Measurements from ENCODE around the gene GRIN1. TPM values are rescaled to one million over a fixed set of nuclear protein-coding genes. Genes with fewer than 3 reads are reported as not detected.
A peak's percentile ranks its signal among the peaks of the same experiment; 100 is the strongest.

The GRIN1 gene
- total and polyA plus RNA-seq, 2 of the 13 experiments (the other 11 are each of a cell fraction or from before 2014, with no cell fraction given), result 0.13 TPM; not detected in 1

- TF ChIP-seq ZNF609 (CRISPR knock-in tag; IDR thresholded peaks at IDR 0.05; ENCODE audit: borderline replicate concordance), result peak; percentile 3; the same call in 1 of the 2 replicates
- TF ChIP-seq ZZZ3 (CRISPR knock-in tag; IDR thresholded peaks at IDR 0.05; ENCODE audit: borderline replicate concordance), result no peak
- TF ChIP-seq ADNP (CRISPR knock-in tag; IDR thresholded peaks at IDR 0.05), result no peak
- TF ChIP-seq ZNF205 (CRISPR knock-in tag; IDR thresholded peaks at IDR 0.05), result no peak
- TF ChIP-seq ZNF17 (CRISPR knock-in tag; IDR thresholded peaks at IDR 0.05), result no peak
- no peak for TF ChIP-seq ZNF552 (CRISPR knock-in tag; IDR thresholded peaks at IDR 0.05; ENCODE audit: borderline replicate concordance)
- no peak for TF ChIP-seq SP4 (CRISPR knock-in tag; IDR thresholded peaks at IDR 0.05)
- TF ChIP-seq, protein P1, sequence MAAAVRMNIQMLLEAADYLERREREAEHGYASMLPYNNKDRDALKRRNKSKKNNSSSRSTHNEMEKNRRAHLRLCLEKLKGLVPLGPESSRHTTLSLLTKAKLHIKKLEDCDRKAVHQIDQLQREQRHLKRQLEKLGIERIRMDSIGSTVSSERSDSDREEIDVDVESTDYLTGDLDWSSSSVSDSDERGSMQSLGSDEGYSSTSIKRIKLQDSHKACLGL (CRISPR knock-in tag; IDR thresholded peaks at IDR 0.05), result 0 out of 2 replicates have a peak, but pooled peaks have one; percentile 8
- TF ChIP-seq SOX13 (IDR thresholded peaks at IDR 0.05), result no peak
- no peak for TF ChIP-seq SOX13 (CRISPR knock-in tag; conservative IDR thresholded peaks at IDR 0.05 in 1 of 2, IDR thresholded peaks at IDR 0.05 in 1 of 2)
- TF ChIP-seq SIN3A (IDR thresholded peaks at IDR 0.05; ENCODE audit: borderline replicate concordance, low read depth, low read length), result no peak
- TF ChIP-seq ZNF75D (CRISPR knock-in tag; IDR thresholded peaks at IDR 0.05; ENCODE audit: borderline replicate concordance), result no peak
- TF ChIP-seq KDM5A (IDR thresholded peaks at IDR 0.05; ENCODE audit: borderline replicate concordance, low read length), result no peak
- no peak; the same call in 1 of the 2 replicates for TF ChIP-seq ZNF343 (CRISPR knock-in tag; IDR thresholded peaks at IDR 0.05)
- 0 out of 2 replicates have a peak, but pooled peaks have one; percentile 59 for TF ChIP-seq IKZF5 (CRISPR knock-in tag; IDR thresholded peaks at IDR 0.05)
- no peak for TF ChIP-seq SNRNP70 (IDR thresholded peaks at IDR 0.05; ENCODE audit: low read depth, low read length)
- TF ChIP-seq SRSF9 (IDR thresholded peaks at IDR 0.05; ENCODE audit: borderline replicate concordance, insufficient read depth, low read depth, low read length, poor library complexity, severe bottlenecking), result no peak
- TF ChIP-seq ZNF484 (CRISPR knock-in tag; IDR thresholded peaks at IDR 0.05; ENCODE audit: borderline replicate concordance, low read depth), result no peak
- TF ChIP-seq ZNF232 (CRISPR knock-in tag; IDR thresholded peaks at IDR 0.05; ENCODE audit: borderline replicate concordance), result no peak; the same call in 1 of the 2 replicates
- no peak for TF ChIP-seq MTF1 (CRISPR knock-in tag; IDR thresholded peaks at IDR 0.05)
- TF ChIP-seq MAFF (IDR thresholded peaks at IDR 0.05; ENCODE audit: low read depth, low read length), result no peak
- TF ChIP-seq PATZ1 (CRISPR knock-in tag; IDR thresholded peaks at IDR 0.05), result no peak
Observed at GRCh38 chr9:137201205-137201868, 62.4 kb downstream of the GRIN1 start (continued).

All from HepG2 (cell line).